GM12875 (cell line): ENCODE results near the gene GPR142.

Experiments used
- H3K4me3 ChIP-seq: one replicate; pipeline ENCODE4 v1.5.1; 2011; ENCODE audit warnings: low read depth, low read length, control low read depth
- TF ChIP-seq, protein P1 (sequence below): IDR thresholded peaks from 2 replicates; pipeline ENCODE4 v1.5.1; 2011; ENCODE audit warnings: low read depth, mild to moderate bottlenecking, control low read depth, inconsistent platforms, low read length, moderate library complexity, borderline replicate concordance; ENCODE audit not compliant: insufficient read depth

GPR142 gene

DNA sequence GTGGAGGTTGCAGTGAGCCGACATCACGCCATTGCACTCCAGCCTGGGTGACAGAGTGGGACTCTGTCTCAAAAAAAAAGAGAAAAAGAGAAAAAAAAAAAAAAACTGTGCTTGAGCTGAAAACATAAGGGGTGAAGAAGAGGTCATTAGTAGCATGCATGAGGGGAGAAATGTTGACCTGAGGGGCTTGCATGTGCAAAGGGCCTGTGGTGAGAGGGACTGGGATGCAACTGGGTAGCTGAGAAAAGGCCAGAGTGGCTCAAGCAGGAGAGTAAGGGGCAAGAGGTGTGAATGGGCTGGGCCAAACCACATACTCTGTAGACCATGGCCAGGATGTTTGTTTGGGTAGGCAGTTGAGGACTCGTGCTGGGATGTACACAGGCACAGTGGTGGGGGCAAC, 37.9 kb upstream of the GPR142 start:
- TF ChIP-seq, protein P1, sequence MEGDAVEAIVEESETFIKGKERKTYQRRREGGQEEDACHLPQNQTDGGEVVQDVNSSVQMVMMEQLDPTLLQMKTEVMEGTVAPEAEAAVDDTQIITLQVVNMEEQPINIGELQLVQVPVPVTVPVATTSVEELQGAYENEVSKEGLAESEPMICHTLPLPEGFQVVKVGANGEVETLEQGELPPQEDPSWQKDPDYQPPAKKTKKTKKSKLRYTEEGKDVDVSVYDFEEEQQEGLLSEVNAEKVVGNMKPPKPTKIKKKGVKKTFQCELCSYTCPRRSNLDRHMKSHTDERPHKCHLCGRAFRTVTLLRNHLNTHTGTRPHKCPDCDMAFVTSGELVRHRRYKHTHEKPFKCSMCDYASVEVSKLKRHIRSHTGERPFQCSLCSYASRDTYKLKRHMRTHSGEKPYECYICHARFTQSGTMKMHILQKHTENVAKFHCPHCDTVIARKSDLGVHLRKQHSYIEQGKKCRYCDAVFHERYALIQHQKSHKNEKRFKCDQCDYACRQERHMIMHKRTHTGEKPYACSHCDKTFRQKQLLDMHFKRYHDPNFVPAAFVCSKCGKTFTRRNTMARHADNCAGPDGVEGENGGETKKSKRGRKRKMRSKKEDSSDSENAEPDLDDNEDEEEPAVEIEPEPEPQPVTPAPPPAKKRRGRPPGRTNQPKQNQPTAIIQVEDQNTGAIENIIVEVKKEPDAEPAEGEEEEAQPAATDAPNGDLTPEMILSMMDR = no peak
- no peak overlapping the region for H3K4me3 ChIP-seq

DNA sequence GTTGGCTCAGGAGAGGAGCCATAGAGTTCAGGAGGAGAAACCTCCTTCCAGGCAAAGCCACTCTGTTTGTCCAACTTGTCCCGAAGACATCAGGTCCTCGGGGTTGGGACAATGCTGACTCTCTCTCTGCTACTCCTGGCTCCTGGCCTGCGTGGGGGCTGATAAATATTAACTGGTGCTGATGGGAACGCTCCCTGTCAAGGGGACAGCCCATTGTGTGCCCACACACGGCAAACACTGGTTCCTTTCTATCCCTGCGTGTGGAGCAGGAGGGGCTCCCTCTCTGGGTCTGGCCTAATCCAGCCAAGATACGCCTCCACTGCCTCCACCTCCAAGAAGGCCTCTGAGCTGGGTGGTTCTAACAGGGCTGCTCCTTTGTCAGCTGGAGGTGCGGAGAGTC, 36.9 kb upstream of the GPR142 start:
- TF ChIP-seq, protein P1 = no peak
- no peak overlapping the region for H3K4me3 ChIP-seq

DNA sequence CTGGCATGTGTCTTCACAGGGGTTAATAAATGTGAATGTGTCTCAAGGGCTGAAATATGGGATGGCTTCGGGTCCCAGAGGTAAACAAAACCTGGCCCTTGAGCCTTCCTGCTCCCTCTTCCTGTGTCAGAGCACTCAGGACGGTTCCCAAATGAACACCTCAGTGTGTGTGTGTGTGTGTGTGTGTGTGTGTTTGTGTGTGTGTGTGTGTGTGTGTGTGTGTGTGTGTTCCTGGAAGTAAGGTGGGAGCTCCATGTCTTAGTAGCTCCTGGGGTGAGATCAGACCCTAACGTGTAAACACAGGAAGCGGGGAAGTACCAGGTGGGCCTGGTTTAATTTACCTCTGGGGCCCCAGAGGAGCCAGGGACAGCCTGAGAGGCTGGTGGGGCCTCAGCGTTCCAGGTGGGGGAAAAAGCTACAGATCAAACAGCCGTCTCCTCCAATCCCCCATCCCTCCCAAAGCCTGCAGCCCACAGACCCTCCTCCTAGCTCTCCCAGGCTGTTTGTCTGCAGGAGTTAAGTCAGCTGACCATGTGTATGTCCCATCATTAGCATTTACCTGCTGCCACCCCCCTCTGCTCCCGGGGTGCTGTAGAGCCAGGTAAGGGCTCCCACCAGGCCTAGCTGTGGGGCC, 35.2 kb upstream of the GPR142 start:
- TF ChIP-seq, protein P1 = no peak
- H3K4me3 ChIP-seq = no peak overlapping the region

DNA sequence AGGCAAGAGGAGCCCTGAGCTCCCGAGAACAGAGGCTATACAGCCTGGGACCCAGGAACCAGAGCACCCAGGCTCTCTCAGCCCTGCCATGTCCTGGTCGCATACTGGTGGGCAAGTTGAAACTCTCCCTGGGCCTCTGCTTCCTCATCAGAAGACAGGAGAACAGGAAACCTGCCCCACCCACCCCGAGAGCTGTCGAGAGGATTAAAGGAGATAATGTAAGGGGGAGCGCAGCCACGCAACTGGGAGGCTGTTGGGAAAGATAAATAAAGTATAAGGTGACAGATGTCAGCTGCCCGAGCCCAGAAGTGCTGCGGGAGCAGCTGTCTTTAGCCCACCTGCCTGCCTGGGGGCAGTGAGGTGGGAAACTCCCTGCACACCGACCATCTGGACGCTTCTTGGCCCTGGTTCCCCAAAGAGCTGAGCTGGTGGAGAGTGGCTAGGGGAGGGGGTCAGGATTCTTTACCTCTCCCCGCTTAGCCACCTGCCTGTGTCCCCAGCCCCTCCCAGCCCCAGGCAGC, 34.5 kb upstream of the GPR142 start:
- TF ChIP-seq, protein P1 = no peak
- no peak overlapping the region for H3K4me3 ChIP-seq

- H3K4me3 ChIP-seq = no peak overlapping the region
- TF ChIP-seq, protein P1 = no peak
Observed at GRCh38 chr17:74334393-74335039, 32.8 kb upstream of the GPR142 start.

DNA sequence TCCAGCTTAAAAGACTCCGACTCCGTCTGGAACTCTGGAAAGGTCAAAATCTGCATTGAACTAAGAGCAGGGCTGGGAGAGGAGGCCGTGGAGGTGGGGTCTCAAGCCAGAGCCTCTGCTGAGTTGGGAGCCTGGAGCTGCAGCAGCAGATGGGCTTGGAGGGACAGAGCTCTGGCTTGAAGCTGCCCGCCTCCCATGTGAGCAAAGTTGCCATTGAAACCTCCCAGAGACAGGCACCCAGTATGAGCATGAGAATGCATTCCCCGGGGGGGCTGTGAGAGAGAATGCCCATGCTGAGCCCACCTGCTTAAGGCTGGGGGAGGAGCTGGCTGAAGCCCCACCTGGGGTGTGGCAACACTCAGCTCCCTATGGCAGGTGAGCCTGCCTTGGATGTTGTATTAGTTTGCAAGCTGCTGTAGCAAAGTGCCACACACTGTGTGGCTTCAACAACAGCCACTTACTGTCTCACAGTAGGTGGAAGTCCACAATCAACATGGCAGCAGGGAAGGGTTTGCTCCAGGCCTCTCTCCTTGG, 31.7 kb upstream of the GPR142 start:
- H3K4me3 ChIP-seq = no peak overlapping the region
- TF ChIP-seq, protein P1 = no peak

- TF ChIP-seq, protein P1 = no peak
- no peak overlapping the region for H3K4me3 ChIP-seq
Observed at GRCh38 chr17:74336307-74336706, 31.0 kb upstream of the GPR142 start.
